B cell (primary cell): Measurements from ENCODE around the gene ATXN1. TPM values are rescaled to one million over a fixed set of nuclear protein-coding genes. Genes with fewer than 3 reads are reported as not detected.
A peak's percentile ranks its signal among the peaks of the same experiment; 100 is the strongest.

ENCODE experiments used
- ATAC-seq: fragments of 200-7000 bp; cut with Tn5 transposase; one replicate; pipeline ENCODE4 v1.10.0; 2021; ENCODE audit warnings: low read depth, mild to moderate bottlenecking, moderate number of reproducible peaks, moderate library complexity
- CTCF ChIA-PET: fragments of 350-600 bp; sonication (Branson Sonifier 250); formaldehyde crosslinking; loops from one replicate; lab custom pipeline; 2021; ENCODE audit warnings: antibody characterized with exemption, inconsistent platforms; lab: Charles Lee
- POLR2A ChIA-PET: fragments of 350-600 bp; sonication (Branson Sonifier 250); formaldehyde crosslinking; loops from one replicate; lab custom pipeline; 2021; ENCODE audit warnings: antibody characterized with exemption; lab: Charles Lee
- DNase-seq: peaks from one replicate; pipeline ENCODE4 v3.0.0; 2013
- H2AFZ ChIP-seq: 2 replicates; pipeline ENCODE4 v1.6.1; 2012; ENCODE audit warnings: mild to moderate bottlenecking, low read depth, low read length; ENCODE audit not compliant: insufficient read depth, poor library complexity, severe bottlenecking
- H3K27ac ChIP-seq, 2 donors: 1 replicate in 1 of 2; 2 replicates in 1 of 2; pipeline ENCODE4 v1.5.1; 2012 to 2013; ENCODE audit warnings: low read length in 2 of 2, mild to moderate bottlenecking in 2 of 2, moderate library complexity in 1 of 2
- H3K27me3 ChIP-seq, 4 experiments: fragments of 200-600 bp in 1 of 4; sonication (generic) in 1 of 4; replicated peaks in 1 of 4; 1 replicate in 2 of 4; 2 replicates in 2 of 4; pipeline versions ENCODE4 v1.6.1 to v1.7.0; 2013 to 2016; ENCODE audit warnings: low read length in 3 of 4, mild to moderate bottlenecking in 2 of 4, mixed read lengths in 1 of 4, moderate library complexity in 1 of 4; ENCODE audit not compliant: insufficient read depth in 4 of 4, control insufficient read depth in 3 of 4; ENCODE audit errors: control extremely low read depth in 1 of 4
- H3K36me3 ChIP-seq, 2 experiments: replicated peaks in 1 of 2; 1 replicate in 1 of 2; 2 replicates in 1 of 2; pipeline versions ENCODE4 v1.6.1 to v1.7.1; 2013; ENCODE audit warnings: low read length in 1 of 2; ENCODE audit not compliant: insufficient read depth in 2 of 2, control insufficient read depth in 1 of 2; ENCODE audit errors: control extremely low read depth in 1 of 2, extremely low read depth in 1 of 2
- H3K4me1 ChIP-seq, 2 donors: fragments of 200-600 bp in 1 of 2; sonication (generic) in 1 of 2; 1 replicate in 1 of 2; 2 replicates in 1 of 2; pipeline versions ENCODE4 v1.5.1 to v1.6.1; 2013 to 2017; ENCODE audit warnings: low read length in 2 of 2; ENCODE audit not compliant: control insufficient read depth in 2 of 2, insufficient read depth in 2 of 2
- H3K4me2 ChIP-seq: replicated peaks from 2 replicates; pipeline ENCODE3; 2012; ENCODE audit warnings: mild to moderate bottlenecking, low read depth, low read length; ENCODE audit not compliant: poor library complexity, severe bottlenecking
- H3K4me3 ChIP-seq, 5 experiments: fragments of 200-600 bp in 1 of 5; sonication (generic) in 1 of 5; 1 replicate in 3 of 5; 2 replicates in 2 of 5; pipeline versions ENCODE4 v1.5.1 to v1.7.0; 2011 to 2016; ENCODE audit warnings: low read length in 4 of 5, mild to moderate bottlenecking in 4 of 5, low read depth in 2 of 5, control low read depth in 1 of 5, moderate library complexity in 1 of 5; ENCODE audit not compliant: insufficient read depth in 1 of 5; ENCODE audit errors: control extremely low read depth in 1 of 5, extremely low read depth in 1 of 5
- H3K79me2 ChIP-seq: fragments of 200-600 bp; sonication (generic); one replicate; pipeline ENCODE4 v1.6.0; 2016; ENCODE audit warnings: low read length; ENCODE audit not compliant: control insufficient read depth, insufficient read depth
- H3K9ac ChIP-seq: fragments of 200-600 bp; sonication (generic); 2 replicates; pipeline ENCODE4 v1.6.1; 2017; ENCODE audit warnings: mild to moderate bottlenecking, low read length, moderate library complexity
- H3K9me3 ChIP-seq, 3 donors: one replicate each; pipeline versions ENCODE4 v1.6.1 to v1.7.1; 2013; ENCODE audit warnings: low read length in 2 of 3; ENCODE audit not compliant: control insufficient read depth in 2 of 3, insufficient read depth in 1 of 3; ENCODE audit errors: control extremely low read depth in 1 of 3
- H4K20me1 ChIP-seq: 2 replicates; pipeline ENCODE4 v1.6.0; 2012; ENCODE audit warnings: mild to moderate bottlenecking, low read length; ENCODE audit not compliant: insufficient read depth, control insufficient read depth, poor library complexity, severe bottlenecking
- H3K27ac Mint-ChIP-seq: one replicate; pipeline ENCODE4 v1.8.0; 2021; ENCODE audit warnings: mixed read lengths
- H3K27me3 Mint-ChIP-seq: one replicate; pipeline ENCODE4 v1.8.0; 2021; ENCODE audit warnings: mixed read lengths
- H3K4me1 Mint-ChIP-seq: one replicate; pipeline ENCODE4 v1.8.0; 2021; ENCODE audit warnings: mixed read lengths
- H3K4me3 Mint-ChIP-seq: one replicate; pipeline ENCODE4 v1.8.0; 2021; ENCODE audit warnings: mixed read lengths
- H3K9me3 Mint-ChIP-seq: one replicate; pipeline ENCODE4 v1.8.0; 2022; ENCODE audit warnings: mixed read lengths; ENCODE audit not compliant: insufficient read depth
- CTCF ChIP-seq: fragments of 200-600 bp; IDR thresholded peaks from one replicate; pipeline ENCODE4 v1.8.0; 2022; ENCODE audit warnings: antibody characterized with exemption, mild to moderate bottlenecking
- EZH2 ChIP-seq: IDR thresholded peaks from 2 replicates; pipeline ENCODE4 v1.6.1; 2012; ENCODE audit warnings: borderline replicate concordance, low read depth, mild to moderate bottlenecking, moderate library complexity, low read length; ENCODE audit not compliant: insufficient read depth, poor library complexity, severe bottlenecking
- WGBS: methylation state at CpG from one replicate; pipeline ENCODE4 v1.1.5; 2013; ENCODE audit warnings: missing lambda C conversion rate; ENCODE audit not compliant: insufficient coverage; 5-methylcytosine and 5-hydroxymethylcytosine counted together
- intact Hi-C: fragments of 100-400 bp; cut with micrococcal nuclease; formaldehyde crosslinking; loops from one replicate; pipeline ENCODE4 v1.10.0; 2022
- polyA plus RNA-seq: library from polyadenylated mRNA; depleted of rRNA; stranded (reverse); fragments of >200 nt; gene quantifications from 2 replicates; pipeline ENCODE4 v1.2.3, GENCODE V29; 2012
- total RNA-seq, 2 donors: library from RNA; stranded (reverse); fragments of 120-200 nt in 1 of 2; gene quantifications; 1 replicate in 1 of 2; 2 replicates in 1 of 2; pipeline versions ENCODE4 v1.2.3 to v1.2.4, GENCODE V29; 2013 to 2022

Gene ATXN1
- total and polyA plus RNA-seq, 2 donors (not counting 1 experiment from before 2014, with no cell fraction given): 5.7 to 63.8 TPM

DNA sequence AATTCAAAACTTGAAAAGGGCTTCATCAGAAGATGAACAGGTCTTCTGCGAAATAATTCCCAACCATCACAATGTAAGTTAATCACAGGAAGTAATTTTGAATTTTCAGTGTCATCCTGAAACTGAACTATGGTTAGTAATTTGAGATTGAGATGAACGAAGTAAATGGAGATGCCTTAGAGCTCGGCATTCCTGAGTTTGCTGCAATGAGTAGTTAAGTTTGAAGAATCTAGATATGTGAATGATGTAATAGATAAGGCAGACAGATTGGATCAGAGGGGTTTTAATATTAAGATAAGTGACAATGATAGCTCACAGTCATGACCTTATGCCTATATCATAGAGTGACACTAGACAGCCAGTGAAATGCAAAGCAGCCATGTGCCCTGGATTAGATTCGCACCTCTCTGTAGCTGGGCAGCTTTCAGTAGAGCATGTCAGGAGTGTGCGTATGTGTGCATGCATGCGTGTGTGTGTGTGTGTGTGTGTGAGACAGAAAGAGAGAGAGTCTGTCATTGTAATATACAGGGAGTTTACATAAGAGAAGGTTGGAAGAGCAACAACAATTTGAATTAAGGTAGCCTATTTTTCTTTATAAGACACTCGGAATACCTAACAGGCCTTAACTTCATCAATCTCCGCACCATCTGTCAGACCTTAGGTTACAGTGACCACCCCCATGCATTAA lies 289.9 kb downstream of the ATXN1 start:
- intact Hi-C loops: loop anchor here (2.0 to 5.0 kb wide), 2 partner anchors 41 to 51 kb away; no protein-coding TSS in a partner anchor
- WGBS: 50% methylated on average over 5 of the region's 8 CpGs

More for the DNA sequence above, 289.9 kb downstream of the ATXN1 start:
- Histone ChIP-seq H3K4me1 (peaks cover 14 to 39% of the 10 kb centered on the region in 2 donors), H3K4me2 (no peak overlapping the region), H3K79me2 (no peaks in the 10 kb centered on the region), H2AFZ (no peak overlapping the region), H3K27ac (peak overlapping the region in 1 of 2 donors; percentile 6), H3K9me3 (no peaks in the 10 kb centered on the region), H3K4me3 (no peak overlapping the region), H3K27me3 (no peaks in the 10 kb centered on the region), H3K9ac (no peak overlapping the region), H3K36me3 (no peaks in the 10 kb centered on the region), H4K20me1 (no peaks in the 10 kb centered on the region)
- ChIA-PET CTCF (interaction anchor here (0.6 to 3.8 kb wide), 10 partner anchors 13 to 300 kb away, joined by 3 to 15 read pairs (median 3); no protein-coding TSS in a partner anchor), POLR2A (interaction anchor here (1.6 kb wide), 1 partner anchor 51 kb away, joined by 8 read pairs; no protein-coding TSS in a partner anchor)
- Mint-ChIP-seq H3K27ac (peak overlapping the region; percentile 71), H3K4me3 (peak overlapping the region; percentile 58), H3K27me3 (no peaks in the 10 kb centered on the region), H3K4me1 (peaks cover 56% of the 10 kb centered on the region), H3K9me3 (no peaks in the 10 kb centered on the region)
- peak; percentile 64 for DNase-seq
- TF ChIP-seq CTCF (no peak), EZH2 (no peak)
- peak; percentile 83 for ATAC-seq
